Measurements from ENCODE around the gene RARB.

The RARB gene

DNA sequence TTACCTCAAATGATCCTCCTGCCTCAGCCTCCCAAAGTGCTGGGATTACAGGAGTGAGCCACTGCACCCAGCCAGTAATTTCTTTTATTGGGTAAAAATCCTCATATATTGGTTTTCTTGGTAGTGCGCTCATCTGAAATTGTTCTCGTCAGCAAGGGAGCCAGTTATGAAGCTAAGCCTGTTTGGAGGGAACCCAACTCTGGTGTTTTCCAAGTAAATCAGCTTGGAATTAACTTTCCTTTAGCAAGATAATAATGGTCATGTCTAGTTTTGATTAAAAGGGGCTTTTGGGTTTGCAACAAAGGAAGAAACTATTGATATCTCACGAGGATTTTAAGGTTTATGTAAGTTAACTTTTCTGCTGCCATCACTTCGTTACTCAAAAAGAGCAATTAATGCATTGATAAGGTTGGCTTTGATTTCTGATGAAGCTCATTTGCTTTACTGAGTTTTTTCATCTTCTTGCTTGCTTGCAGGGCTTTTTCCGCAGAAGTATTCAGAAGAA, 72.7 kb downstream of the RARB start:
- no peak for TF ChIP-seq ZFX (IDR thresholded peaks at IDR 0.05; ENCODE audit: borderline replicate concordance)
- no peak for TF ChIP-seq CTCF (IDR thresholded peaks at IDR 0.05)
- H3K27ac ChIP-seq = no peak overlapping the region

DNA sequence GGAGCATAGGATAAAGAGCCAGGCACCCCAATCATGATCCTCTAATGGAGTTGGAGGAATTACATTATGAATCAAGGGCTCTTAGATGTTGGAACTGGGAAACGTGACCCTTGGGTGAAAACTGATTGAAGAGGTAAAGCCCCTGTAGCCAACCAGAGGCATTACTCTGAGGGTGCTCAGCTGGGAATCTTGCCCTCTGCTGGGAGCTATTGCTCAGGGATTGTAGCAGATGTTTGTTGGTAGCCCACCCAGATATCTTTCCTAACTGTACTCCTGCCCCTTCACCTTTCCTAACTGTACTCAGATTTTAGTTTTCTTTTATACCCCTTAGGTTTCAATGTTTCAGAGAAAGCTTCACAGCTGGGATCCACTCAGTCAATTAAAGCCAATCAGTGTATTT, 74.2 kb downstream of the RARB start:
- no peak for TF ChIP-seq ZFX (IDR thresholded peaks at IDR 0.05; ENCODE audit: borderline replicate concordance)
- no peak for TF ChIP-seq CTCF (IDR thresholded peaks at IDR 0.05)
- H3K27ac ChIP-seq = no peak overlapping the region

DNA sequence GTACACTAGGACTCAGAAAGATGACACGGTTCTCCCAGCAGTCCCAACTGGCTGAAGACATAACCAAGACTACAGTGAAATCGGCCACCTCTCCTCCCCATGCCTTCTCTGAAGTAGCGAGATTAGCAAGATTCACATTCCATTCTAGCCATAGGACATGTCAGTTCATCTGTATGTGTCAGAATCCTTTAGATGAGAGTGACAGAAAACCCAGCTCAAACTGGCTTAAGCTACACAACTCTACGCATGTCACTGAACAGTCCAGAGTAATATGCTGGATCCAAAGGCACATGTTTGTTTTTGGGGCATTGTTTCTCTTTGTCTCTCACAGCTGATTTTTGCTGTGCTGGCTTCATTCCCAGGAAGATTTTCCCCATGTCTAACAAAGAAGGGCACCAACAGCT, 75.8 kb downstream of the RARB start:
- no peak overlapping the region for H3K27ac ChIP-seq
- TF ChIP-seq CTCF (IDR thresholded peaks at IDR 0.05) (no peak), ZFX (IDR thresholded peaks at IDR 0.05; ENCODE audit: borderline replicate concordance) (no peak)

- TF ChIP-seq CTCF (IDR thresholded peaks at IDR 0.05) (no peak), ZFX (IDR thresholded peaks at IDR 0.05; ENCODE audit: borderline replicate concordance) (no peak)
- no peak overlapping the region for H3K27ac ChIP-seq
These were observed 77.5 kb downstream of the RARB start for GRCh38 chr3:25505581-25505980.

DNA sequence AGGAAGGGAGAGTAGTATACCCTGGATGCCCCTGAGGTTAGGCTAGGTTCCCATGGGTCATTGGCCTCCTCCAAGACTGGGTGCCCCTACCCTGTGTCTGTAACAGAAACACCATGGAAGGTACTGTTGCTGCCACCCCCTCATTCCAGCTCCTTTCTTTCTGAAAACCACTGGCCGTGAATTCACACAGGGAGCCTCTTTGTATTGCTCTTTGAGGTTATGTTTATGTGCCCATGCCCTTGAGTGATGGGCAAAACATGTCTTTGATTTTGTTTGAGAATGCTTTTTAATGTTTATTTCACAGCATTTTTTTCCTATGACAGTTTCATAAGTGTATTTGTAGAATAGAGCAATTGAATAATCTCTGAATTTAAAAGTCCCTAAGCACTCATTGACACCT, 79.7 kb downstream of the RARB start:
- no peak overlapping the region for H3K27ac ChIP-seq
- TF ChIP-seq ZFX (IDR thresholded peaks at IDR 0.05; ENCODE audit: borderline replicate concordance) (no peak), CTCF (IDR thresholded peaks at IDR 0.05) (no peak)

GRCh38 chr3:25508433-25508832, 80.4 kb downstream of the RARB start:
- no peak for TF ChIP-seq CTCF (IDR thresholded peaks at IDR 0.05)
- H3K27ac ChIP-seq = no peak overlapping the region

- H3K27ac ChIP-seq = no peak overlapping the region
- TF ChIP-seq ZFX (IDR thresholded peaks at IDR 0.05; ENCODE audit: borderline replicate concordance) = no peak
- TF ChIP-seq CTCF (IDR thresholded peaks at IDR 0.05) = no peak
These were observed 80.8 kb downstream of the RARB start for GRCh38 chr3:25508901-25509300.

All from 22Rv1 (cell line).